IMR-90 (cell line): ENCODE results near the gene F10. TPM values are rescaled to one million over a fixed set of nuclear protein-coding genes. Genes with fewer than 3 reads are reported as not detected.

Source experiments
- ATAC-seq: fragments of 200-7000 bp; cut with Tn5 transposase; 2 replicates; pipeline ENCODE4 v1.9.1; 2020; ENCODE audit warnings: low read depth, mild to moderate bottlenecking, moderate library complexity
- BruUV-seq: library from RNA; stranded (reverse); fragments of 400-500 nt; replicated peaks from 2 replicates; lab custom pipeline; 2021; lab: Mats Ljungman, UMichigan
- CTCF ChIA-PET: fragments of 300-600 bp; formaldehyde crosslinking; extraction: SDS; loops from one replicate; lab custom pipeline; 2021; ENCODE audit warnings: antibody characterized with exemption; lab: Yijun Ruan, JAX
- POLR2A ChIA-PET: fragments of 300-600 bp; sonication (Branson Sonifier 250); formaldehyde crosslinking; loops from one replicate; lab custom pipeline; 2022; ENCODE audit warnings: antibody characterized with exemption; ENCODE audit not compliant: unreplicated experiment; lab: Charles Lee
- DNase-seq: peaks from one replicate; pipeline ENCODE4 v3.0.0; 2013
- H2AFZ ChIP-seq: replicated peaks from 2 replicates; pipeline ENCODE3; 2013; ENCODE audit warnings: low read length, mild to moderate bottlenecking; ENCODE audit not compliant: poor library complexity
- H2AK5ac ChIP-seq: 2 replicates; pipeline ENCODE4 v1.6.1; 2013; ENCODE audit warnings: low read depth, low read length, inconsistent platforms
- H2AK9ac ChIP-seq: replicated peaks from 2 replicates; pipeline ENCODE3; 2013; ENCODE audit warnings: mild to moderate bottlenecking, low read depth, low read length, moderate library complexity; ENCODE audit not compliant: poor library complexity
- H2BK120ac ChIP-seq: 2 replicates; pipeline ENCODE4 v1.6.1; 2013; ENCODE audit warnings: low read depth, low read length, inconsistent platforms
- H2BK15ac ChIP-seq: 3 replicates; pipeline ENCODE4 v1.6.1; 2013; ENCODE audit warnings: low read depth, low read length, inconsistent platforms
- H2BK20ac ChIP-seq: 2 replicates; pipeline ENCODE4 v1.6.1; 2013; ENCODE audit warnings: low read depth, mild to moderate bottlenecking, inconsistent platforms, low read length, moderate library complexity
- H2BK5ac ChIP-seq: 2 replicates; pipeline ENCODE4 v1.6.1; 2013; ENCODE audit warnings: mild to moderate bottlenecking, low read depth, low read length, inconsistent platforms; ENCODE audit not compliant: poor library complexity, severe bottlenecking
- H3K14ac ChIP-seq: replicated peaks from 2 replicates; pipeline ENCODE4 v1.6.1; 2013; ENCODE audit warnings: low read depth, low read length, inconsistent platforms
- H3K18ac ChIP-seq: 2 replicates; pipeline ENCODE4 v1.6.1; 2013; ENCODE audit warnings: low read depth, low read length, control low read depth
- H3K23ac ChIP-seq: 2 replicates; pipeline ENCODE4 v1.6.1; 2013; ENCODE audit warnings: low read depth, low read length, inconsistent platforms
- H3K27ac ChIP-seq: 2 replicates; pipeline ENCODE4 v1.5.1; 2013; ENCODE audit warnings: mild to moderate bottlenecking, control low read depth, low read length; ENCODE audit not compliant: insufficient read depth
- H3K27me3 ChIP-seq: 2 replicates; pipeline ENCODE4 v1.6.1; 2013; ENCODE audit warnings: low read length; ENCODE audit not compliant: control insufficient read depth, insufficient read depth
- H3K36me3 ChIP-seq: 2 replicates; pipeline ENCODE4 v1.6.1; 2013; ENCODE audit warnings: low read length, mixed read lengths; ENCODE audit not compliant: control insufficient read depth, insufficient read depth
- H3K4ac ChIP-seq: 2 replicates; pipeline ENCODE4 v1.6.1; 2013; ENCODE audit warnings: low read depth, low read length, inconsistent platforms
- H3K4me1 ChIP-seq: 2 replicates; pipeline ENCODE4 v1.6.1; 2013; ENCODE audit warnings: low read length, mixed read lengths; ENCODE audit not compliant: control insufficient read depth, insufficient read depth
- H3K4me2 ChIP-seq: 2 replicates; pipeline ENCODE4 v1.6.1; 2013; ENCODE audit warnings: low read depth, mild to moderate bottlenecking, control low read depth, low read length, moderate library complexity
- H3K4me3 ChIP-seq: 2 replicates; pipeline ENCODE4 v1.5.1; 2013; ENCODE audit warnings: low read depth, mild to moderate bottlenecking, control low read depth, low read length, moderate library complexity; ENCODE audit not compliant: insufficient read depth
- H3K56ac ChIP-seq: 2 replicates; pipeline ENCODE4 v1.6.1; 2013; ENCODE audit warnings: low read length, inconsistent platforms; ENCODE audit not compliant: insufficient read depth; ENCODE audit errors: extremely low read depth
- H3K79me1 ChIP-seq, 2 experiments: 2 replicates each; pipeline ENCODE4 v1.6.1; 2013; ENCODE audit warnings: low read length in 2 of 2, inconsistent platforms in 1 of 2, low read depth in 1 of 2
- H3K9ac ChIP-seq: 2 replicates; pipeline ENCODE4 v1.6.1; 2013; ENCODE audit warnings: low read depth, low read length, control low read depth
- H3K9me1 ChIP-seq: 2 replicates; pipeline ENCODE4 v1.6.1; 2013; ENCODE audit warnings: low read length, inconsistent platforms; ENCODE audit not compliant: insufficient read depth
- H3K9me3 ChIP-seq: 2 replicates; pipeline ENCODE4 v1.6.1; 2013; ENCODE audit warnings: low read length; ENCODE audit not compliant: control insufficient read depth, insufficient read depth
- H4K20me1 ChIP-seq: 2 replicates; pipeline ENCODE4 v1.6.1; 2013; ENCODE audit warnings: low read length, inconsistent platforms; ENCODE audit not compliant: insufficient read depth
- H4K5ac ChIP-seq: 2 replicates; pipeline ENCODE4 v1.6.1; 2013; ENCODE audit warnings: mild to moderate bottlenecking, low read depth, low read length, control low read depth
- H4K8ac ChIP-seq, 2 experiments: 2 replicates each; pipeline ENCODE4 v1.6.1; 2013; ENCODE audit warnings: low read depth in 2 of 2, low read length in 2 of 2, control low read depth in 1 of 2, inconsistent platforms in 1 of 2
- H4K91ac ChIP-seq: 2 replicates; pipeline ENCODE4 v1.6.1; 2013; ENCODE audit warnings: low read depth, low read length, inconsistent platforms; ENCODE audit not compliant: insufficient read depth
- BHLHE40 ChIP-seq: fragments of 150-350 bp; IDR thresholded peaks from 2 replicates; pipeline ENCODE4 v1.6.1; 2016; ENCODE audit warnings: mild to moderate bottlenecking, low read depth, low read length
- NFE2L2 ChIP-seq: fragments of 150-350 bp; IDR thresholded peaks from 2 replicates; pipeline ENCODE4 v1.6.1; 2016; ENCODE audit warnings: low read depth, mild to moderate bottlenecking, low read length
- WGBS, 2 experiments: methylation state at CpG; one replicate each; pipeline versions ENCODE4 v1.1.5 to v1.1.7; 2013; ENCODE audit warnings: missing lambda C conversion rate in 2 of 2; ENCODE audit not compliant: insufficient read length in 1 of 2; ENCODE audit errors: extremely low coverage in 2 of 2; 5-methylcytosine and 5-hydroxymethylcytosine counted together
- dilution Hi-C: fragments of 300-500 bp; cut with HindIII; formaldehyde crosslinking; loops from one replicate; pipeline ENCODE4 v1.14.3; 2018; ENCODE audit warnings: low sequenced_read_pairs; ENCODE audit not compliant: unreplicated experiment
- in situ Hi-C: fragments of 300-500 bp; cut with MboI; formaldehyde crosslinking; loops from 3 replicates; pipeline ENCODE4 v1.14.3; 2019; ENCODE audit warnings: low sequenced_read_pairs, inconsistent platforms, mixed read lengths
- intact Hi-C: fragments of 100-400 bp; cut with micrococcal nuclease; formaldehyde crosslinking; loops from 2 replicates; pipeline ENCODE4 v1.10.0; 2022
- polyA plus RNA-seq, 3 experiments: library from polyadenylated mRNA; depleted of rRNA; stranded (reverse); fragments of >200 nt; gene quantifications; 2 replicates each; pipeline ENCODE4 v1.2.3, GENCODE V29; 2012; ENCODE audit warnings: low replicate concordance in 1 of 3
- total RNA-seq: library from RNA; depleted of rRNA; stranded (reverse); fragments of >200 nt; gene quantifications from 2 replicates; pipeline ENCODE4 v1.2.3, GENCODE V29; 2012

Gene F10
- total and polyA plus RNA-seq, 2 of the 4 experiments (the other 2 are of a cell fraction) = 9.1 to 19.5 TPM

GRCh38 chr13:113083022-113083373, 39.6 kb upstream of the F10 start:
- no peak overlapping the region for H3K4ac ChIP-seq
- no peak for ATAC-seq
- 92% methylated on average over 6 of the region's 10 CpGs; no CpG with 5 or more reads in 1 of the 2 experiments for WGBS, 2 experiments
- H3K14ac ChIP-seq = no peak overlapping the region
- H2BK20ac ChIP-seq = no peak overlapping the region
- dilution Hi-C loops = no loop called here
- no peak for DNase-seq
- no peaks in the 10 kb centered on the region for H3K79me1 ChIP-seq
- in situ Hi-C loops = no loop called here
- H3K9ac ChIP-seq = no peak overlapping the region
- no peak overlapping the region for H2BK15ac ChIP-seq
- no peak overlapping the region for H2BK5ac ChIP-seq
- H4K5ac ChIP-seq = no peak overlapping the region
- H3K4me2 ChIP-seq = no peak overlapping the region
- H3K23ac ChIP-seq = no peak overlapping the region
- no peaks in the 10 kb centered on the region for H3K36me3 ChIP-seq
- no peaks in the 10 kb centered on the region for H4K20me1 ChIP-seq
- H3K56ac ChIP-seq = no peak overlapping the region
- no peak for TF ChIP-seq BHLHE40
- TF ChIP-seq NFE2L2 = no peak
- H2AK9ac ChIP-seq = no peak overlapping the region
- H2AFZ ChIP-seq = no peak overlapping the region
- CTCF ChIA-PET = no interaction called here
- no peak overlapping the region for H3K18ac ChIP-seq
- H3K4me1 ChIP-seq = no peaks in the 10 kb centered on the region; the same call in 1 of the 2 replicates
- no peak overlapping the region for H3K27ac ChIP-seq
- H2AK5ac ChIP-seq = no peak overlapping the region
- intact Hi-C loops = no loop called here
- no peaks in the 10 kb centered on the region; the same call in 1 of the 2 replicates for H3K9me3 ChIP-seq
- no peak overlapping the region for H3K4me3 ChIP-seq
- no peak overlapping the region for H4K91ac ChIP-seq
- H3K9me1 ChIP-seq = no peaks in the 10 kb centered on the region
- H4K8ac ChIP-seq = no peak overlapping the region
- POLR2A ChIA-PET = no interaction called here
- no TSS peak for BruUV-seq
- H2BK120ac ChIP-seq = no peak overlapping the region
- H3K27me3 ChIP-seq = peaks cover 47% of the 10 kb centered on the region
